GM23248 (cell line): ENCODE results near the gene IQSEC1.

Experiments used
- EZH2 ChIP-seq: fragments of 200-600 bp; sonication (generic); IDR thresholded peaks from 2 replicates; pipeline ENCODE4 v1.6.1; 2018; ENCODE audit warnings: antibody characterized with exemption, mild to moderate bottlenecking; ENCODE audit not compliant: insufficient read depth, poor library complexity, severe bottlenecking
- EZH2phosphoT487 ChIP-seq: fragments of 200-600 bp; sonication (generic); IDR thresholded peaks from 2 replicates; pipeline ENCODE4 v1.6.1; 2018; ENCODE audit warnings: antibody characterized with exemption, moderate library complexity, mild to moderate bottlenecking, low read depth; ENCODE audit not compliant: insufficient read depth

GRCh38 chr3:12862387-12862786 is 210.8 kb downstream of the IQSEC1 start:
- TF ChIP-seq EZH2phosphoT487 (no peak), EZH2 (no peak)
